ENCODE measurements around the gene VSTM5. TPM values are rescaled to one million over a fixed set of nuclear protein-coding genes. Genes with fewer than 3 reads are reported as not detected.

VSTM5 gene
- total RNA-seq, 1 experiment from 2014 or later = not detected

GRCh38 chr11:93838967-93839366 lies 11.5 kb downstream of the VSTM5 start:
- CTCF ChIA-PET = no interaction called here

GRCh38 chr11:93832780-93833179 lies 17.6 kb downstream of the VSTM5 start:
- BruUV-seq (replicated peaks) = no TSS peak
- Histone ChIP-seq H3K4me1 (ENCODE audit: insufficient read depth, low read length, poor library complexity, severe bottlenecking) (no peaks in the 10 kb centered on the region), H3K36me3 (ENCODE audit: insufficient read depth, low read length, poor library complexity, severe bottlenecking) (no peaks in the 10 kb centered on the region), H3K27ac (ENCODE audit: low read depth, low read length, poor library complexity, severe bottlenecking) (no peak overlapping the region), H3K9me3 (ENCODE audit: low read depth, low read length, poor library complexity, severe bottlenecking) (no peaks in the 10 kb centered on the region), H3K4me3 (ENCODE audit: low read depth, low read length, poor library complexity, severe bottlenecking) (no peak overlapping the region), H3K27me3 (replicated peaks; ENCODE audit: insufficient read depth, low read depth, low read length, poor library complexity) (no peaks in the 10 kb centered on the region)
- no peak for DNase-seq (ENCODE audit: low spot score)
- ChIA-PET CTCF (no interaction called here), POLR2A (ENCODE audit: low non-redundant PET) (no interaction called here)
- intact Hi-C loops (cut with micrococcal nuclease; ENCODE audit: unreplicated experiment) = no loop called here
- TF ChIP-seq EZH2 (IDR thresholded peaks at IDR 0.05; ENCODE audit: borderline replicate concordance, low read depth, low read length, poor library complexity, severe bottlenecking) = no peak
- TF ChIP-seq, protein P1, sequence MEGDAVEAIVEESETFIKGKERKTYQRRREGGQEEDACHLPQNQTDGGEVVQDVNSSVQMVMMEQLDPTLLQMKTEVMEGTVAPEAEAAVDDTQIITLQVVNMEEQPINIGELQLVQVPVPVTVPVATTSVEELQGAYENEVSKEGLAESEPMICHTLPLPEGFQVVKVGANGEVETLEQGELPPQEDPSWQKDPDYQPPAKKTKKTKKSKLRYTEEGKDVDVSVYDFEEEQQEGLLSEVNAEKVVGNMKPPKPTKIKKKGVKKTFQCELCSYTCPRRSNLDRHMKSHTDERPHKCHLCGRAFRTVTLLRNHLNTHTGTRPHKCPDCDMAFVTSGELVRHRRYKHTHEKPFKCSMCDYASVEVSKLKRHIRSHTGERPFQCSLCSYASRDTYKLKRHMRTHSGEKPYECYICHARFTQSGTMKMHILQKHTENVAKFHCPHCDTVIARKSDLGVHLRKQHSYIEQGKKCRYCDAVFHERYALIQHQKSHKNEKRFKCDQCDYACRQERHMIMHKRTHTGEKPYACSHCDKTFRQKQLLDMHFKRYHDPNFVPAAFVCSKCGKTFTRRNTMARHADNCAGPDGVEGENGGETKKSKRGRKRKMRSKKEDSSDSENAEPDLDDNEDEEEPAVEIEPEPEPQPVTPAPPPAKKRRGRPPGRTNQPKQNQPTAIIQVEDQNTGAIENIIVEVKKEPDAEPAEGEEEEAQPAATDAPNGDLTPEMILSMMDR (conservative IDR thresholded peaks at IDR 0.05; ENCODE audit: low read depth, low read length) = no peak

More at GRCh38 chr11:93838967-93839366, 11.5 kb downstream of the VSTM5 start:
- intact Hi-C loops (cut with micrococcal nuclease; ENCODE audit: unreplicated experiment) = no loop called here
- H3K27ac ChIP-seq (ENCODE audit: low read depth, low read length, poor library complexity, severe bottlenecking) = no peak overlapping the region
- BruUV-seq (replicated peaks) = no TSS peak
- no peaks in the 10 kb centered on the region for H3K36me3 ChIP-seq (ENCODE audit: insufficient read depth, low read length, poor library complexity, severe bottlenecking)
- no peaks in the 10 kb centered on the region for H3K4me1 ChIP-seq (ENCODE audit: insufficient read depth, low read length, poor library complexity, severe bottlenecking)
- H3K9me3 ChIP-seq (ENCODE audit: low read depth, low read length, poor library complexity, severe bottlenecking) = no peaks in the 10 kb centered on the region
- DNase-seq (ENCODE audit: low spot score) = no peak
- no peak for TF ChIP-seq EZH2 (IDR thresholded peaks at IDR 0.05; ENCODE audit: borderline replicate concordance, low read depth, low read length, poor library complexity, severe bottlenecking)
- TF ChIP-seq, protein P1 (conservative IDR thresholded peaks at IDR 0.05; ENCODE audit: low read depth, low read length) = no peak
- POLR2A ChIA-PET (ENCODE audit: low non-redundant PET) = no interaction called here
- H3K27me3 ChIP-seq (replicated peaks; ENCODE audit: insufficient read depth, low read depth, low read length, poor library complexity) = no peaks in the 10 kb centered on the region
- H3K4me3 ChIP-seq (ENCODE audit: low read depth, low read length, poor library complexity, severe bottlenecking) = no peak overlapping the region

DNA sequence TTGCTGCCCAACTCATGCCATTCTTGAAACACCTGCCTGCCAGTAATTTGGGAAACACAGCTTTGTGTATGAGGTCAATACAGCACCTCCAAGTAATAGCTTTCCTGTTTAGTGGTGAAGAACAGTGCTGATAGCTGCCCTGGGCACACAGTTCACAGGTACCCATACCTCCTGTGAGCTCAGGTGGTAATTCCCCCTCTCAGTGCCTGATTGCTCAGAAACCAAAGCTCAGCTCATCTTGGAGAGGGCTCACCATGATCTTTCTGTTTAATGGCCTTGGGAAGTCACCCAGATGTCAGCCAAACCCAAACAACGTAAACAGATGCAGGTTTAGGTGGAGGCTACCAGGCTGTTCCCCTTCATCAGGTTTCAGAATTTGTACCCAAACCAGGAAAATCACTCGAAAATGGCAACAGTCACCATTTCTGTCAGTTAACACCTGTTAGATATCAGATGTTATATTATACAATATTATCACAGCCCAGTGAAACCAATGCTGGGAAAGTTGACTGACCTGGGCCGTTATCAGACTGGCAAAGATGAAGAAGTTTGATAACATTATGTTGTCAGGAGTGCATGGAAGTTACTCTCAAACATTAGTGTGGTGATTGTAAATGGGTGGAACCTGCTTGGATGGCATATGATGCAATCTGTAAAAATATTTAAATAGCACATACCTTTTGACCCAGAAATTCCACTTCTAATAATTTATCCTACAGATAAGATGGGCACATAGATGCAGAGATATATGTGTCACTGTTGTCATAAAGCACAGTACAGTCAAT lies 18.9 kb downstream of the VSTM5 start:
- CTCF ChIA-PET = no interaction called here
- no peaks in the 10 kb centered on the region for H3K9me3 ChIP-seq (ENCODE audit: low read depth, low read length, poor library complexity, severe bottlenecking)
- no peaks in the 10 kb centered on the region for H3K4me1 ChIP-seq (ENCODE audit: insufficient read depth, low read length, poor library complexity, severe bottlenecking)
- DNase-seq (ENCODE audit: low spot score) = no peak
- no peak overlapping the region for H3K27ac ChIP-seq (ENCODE audit: low read depth, low read length, poor library complexity, severe bottlenecking)
- H3K36me3 ChIP-seq (ENCODE audit: insufficient read depth, low read length, poor library complexity, severe bottlenecking) = no peaks in the 10 kb centered on the region
- no peak overlapping the region for H3K4me3 ChIP-seq (ENCODE audit: low read depth, low read length, poor library complexity, severe bottlenecking)
- intact Hi-C loops (cut with micrococcal nuclease; ENCODE audit: unreplicated experiment) = no loop called here
- no TSS peak for BruUV-seq (replicated peaks)
- POLR2A ChIA-PET (ENCODE audit: low non-redundant PET) = no interaction called here
- TF ChIP-seq, protein P1 (conservative IDR thresholded peaks at IDR 0.05; ENCODE audit: low read depth, low read length) = no peak
- no peak for TF ChIP-seq EZH2 (IDR thresholded peaks at IDR 0.05; ENCODE audit: borderline replicate concordance, low read depth, low read length, poor library complexity, severe bottlenecking)
- H3K27me3 ChIP-seq (replicated peaks; ENCODE audit: insufficient read depth, low read depth, low read length, poor library complexity) = no peaks in the 10 kb centered on the region
